ENCODE data around the gene TTLL9. TPM values are rescaled to one million over a fixed set of nuclear protein-coding genes. Genes with fewer than 3 reads are reported as not detected.

TTLL9 gene
- total RNA-seq, 1 donor, result not detected

GRCh38 chr20:31843881-31844280 lies 26.6 kb upstream of the TTLL9 start:
- Histone ChIP-seq H3K4me3 (ENCODE audit: low read length) (no peak overlapping the region), H3K4me1 (ENCODE audit: insufficient read depth, low read length) (peaks cover under 1% of the 10 kb centered on the region), H3K27me3 (ENCODE audit: insufficient read depth, low read length) (no peaks in the 10 kb centered on the region), H3K9me3 (ENCODE audit: low read depth, low read length) (no peaks in the 10 kb centered on the region)

- Histone ChIP-seq H3K9me3 (ENCODE audit: low read depth, low read length) (no peaks in the 10 kb centered on the region), H3K4me1 (ENCODE audit: insufficient read depth, low read length) (no peaks in the 10 kb centered on the region), H3K27me3 (ENCODE audit: insufficient read depth, low read length) (no peaks in the 10 kb centered on the region)
Measured at GRCh38 chr20:31844737-31845299, 25.6 kb upstream of the TTLL9 start.

GRCh38 chr20:31845300-31845863 lies 25.1 kb upstream of the TTLL9 start, which contains the start of gene FOXS1:
FOXS1 (minus strand) TSS chr20:31845604; CDS start chr20:31845542, 62 bp downstream.
- H3K27me3 ChIP-seq (ENCODE audit: insufficient read depth, low read length), result no peaks in the 10 kb centered on the region
- no peaks in the 10 kb centered on the region for H3K4me1 ChIP-seq (ENCODE audit: insufficient read depth, low read length)
- no peak within 1 kb of the TSS for H3K4me3 ChIP-seq (ENCODE audit: low read length)
- H3K9me3 ChIP-seq (ENCODE audit: low read depth, low read length), result no peaks in the 10 kb centered on the region

More at GRCh38 chr20:31844737-31845299, 25.6 kb upstream of the TTLL9 start:
- H3K4me3 ChIP-seq (ENCODE audit: low read length), result no peak overlapping the region

- Histone ChIP-seq H3K9me3 (ENCODE audit: low read depth, low read length) (no peaks in the 10 kb centered on the region), H3K4me3 (ENCODE audit: low read length) (no peak overlapping the region), H3K27me3 (ENCODE audit: insufficient read depth, low read length) (no peaks in the 10 kb centered on the region), H3K4me1 (ENCODE audit: insufficient read depth, low read length) (no peaks in the 10 kb centered on the region)
Measured at GRCh38 chr20:31846793-31847138, 23.7 kb upstream of the TTLL9 start.

- H3K9me3 ChIP-seq (ENCODE audit: low read depth, low read length), result no peaks in the 10 kb centered on the region
- H3K4me1 ChIP-seq (ENCODE audit: insufficient read depth, low read length), result no peaks in the 10 kb centered on the region
- H3K4me3 ChIP-seq (ENCODE audit: low read length), result no peak overlapping the region
- no peaks in the 10 kb centered on the region for H3K27me3 ChIP-seq (ENCODE audit: insufficient read depth, low read length)
Measured at GRCh38 chr20:31848088-31848999, 22.1 kb upstream of the TTLL9 start.

- no peak overlapping the region for H3K4me3 ChIP-seq (ENCODE audit: low read length)
- H3K4me1 ChIP-seq (ENCODE audit: insufficient read depth, low read length), result no peaks in the 10 kb centered on the region
- H3K27me3 ChIP-seq (ENCODE audit: insufficient read depth, low read length), result no peaks in the 10 kb centered on the region
- no peaks in the 10 kb centered on the region for H3K9me3 ChIP-seq (ENCODE audit: low read depth, low read length)
Measured at GRCh38 chr20:31849306-31849930, 21.0 kb upstream of the TTLL9 start.

GRCh38 chr20:31851240-31851955 lies 19.0 kb upstream of the TTLL9 start:
- Histone ChIP-seq H3K9me3 (ENCODE audit: low read depth, low read length) (no peaks in the 10 kb centered on the region), H3K4me1 (ENCODE audit: insufficient read depth, low read length) (no peaks in the 10 kb centered on the region), H3K27me3 (ENCODE audit: insufficient read depth, low read length) (no peaks in the 10 kb centered on the region), H3K4me3 (ENCODE audit: low read length) (no peak overlapping the region)

GRCh38 chr20:31853481-31853880 lies 17.0 kb upstream of the TTLL9 start:
- H3K4me3 ChIP-seq (ENCODE audit: low read length), result no peak overlapping the region
- H3K9me3 ChIP-seq (ENCODE audit: low read depth, low read length), result no peaks in the 10 kb centered on the region
- H3K4me1 ChIP-seq (ENCODE audit: insufficient read depth, low read length), result no peaks in the 10 kb centered on the region
- H3K27me3 ChIP-seq (ENCODE audit: insufficient read depth, low read length), result peaks cover under 1% of the 10 kb centered on the region

- H3K9me3 ChIP-seq (ENCODE audit: low read depth, low read length), result no peaks in the 10 kb centered on the region
- H3K4me1 ChIP-seq (ENCODE audit: insufficient read depth, low read length), result peaks cover 11% of the 10 kb centered on the region
- H3K4me3 ChIP-seq (ENCODE audit: low read length), result no peak overlapping the region
- peaks cover 23% of the 10 kb centered on the region for H3K27me3 ChIP-seq (ENCODE audit: insufficient read depth, low read length)
Measured at GRCh38 chr20:31856516-31856915, 13.9 kb upstream of the TTLL9 start.

GRCh38 chr20:31857861-31858759 lies 12.3 kb upstream of the TTLL9 start:
- Histone ChIP-seq H3K9me3 (ENCODE audit: low read depth, low read length) (no peaks in the 10 kb centered on the region), H3K4me1 (ENCODE audit: insufficient read depth, low read length) (peaks cover 11% of the 10 kb centered on the region), H3K27me3 (ENCODE audit: insufficient read depth, low read length) (peaks cover 23% of the 10 kb centered on the region), H3K4me3 (ENCODE audit: low read length) (no peak overlapping the region)

- Histone ChIP-seq H3K9me3 (ENCODE audit: low read depth, low read length) (no peaks in the 10 kb centered on the region), H3K4me1 (ENCODE audit: insufficient read depth, low read length) (peaks cover 11% of the 10 kb centered on the region), H3K27me3 (ENCODE audit: insufficient read depth, low read length) (peaks cover 23% of the 10 kb centered on the region), H3K4me3 (ENCODE audit: low read length) (no peak overlapping the region)
Measured at GRCh38 chr20:31858760-31859083, 11.7 kb upstream of the TTLL9 start.

- Histone ChIP-seq H3K4me3 (ENCODE audit: low read length) (no peak overlapping the region), H3K4me1 (ENCODE audit: insufficient read depth, low read length) (peaks cover 11% of the 10 kb centered on the region), H3K9me3 (ENCODE audit: low read depth, low read length) (no peaks in the 10 kb centered on the region), H3K27me3 (ENCODE audit: insufficient read depth, low read length) (peaks cover 23% of the 10 kb centered on the region)
Measured at GRCh38 chr20:31859266-31859997, 11.0 kb upstream of the TTLL9 start.

GRCh38 chr20:31859998-31860380 lies 10.4 kb upstream of the TTLL9 start:
- H3K4me1 ChIP-seq (ENCODE audit: insufficient read depth, low read length), result peaks cover 11% of the 10 kb centered on the region
- peaks cover 23% of the 10 kb centered on the region for H3K27me3 ChIP-seq (ENCODE audit: insufficient read depth, low read length)
- no peak overlapping the region for H3K4me3 ChIP-seq (ENCODE audit: low read length)
- no peaks in the 10 kb centered on the region for H3K9me3 ChIP-seq (ENCODE audit: low read depth, low read length)
